ENCODE data around the gene DDTL.
A peak's percentile ranks its signal among the peaks of the same experiment; 100 is the strongest.
"Not testable (repeated sequence)": the region's sequence is repeated elsewhere in the genome, so short reads cannot be mapped to it uniquely, and the experiment has no call there.

DDTL gene

GRCh38 chr22:23970816-23971486 is 4.3 kb downstream of the DDTL start:
- no peak for DNase-seq

GRCh38 chr22:23971927-23972326 is 5.2 kb downstream of the DDTL start:
- DNase-seq = not testable (repeated sequence)

- DNase-seq = not testable (repeated sequence)
Measured at GRCh38 chr22:23974345-23974744, 7.7 kb downstream of the DDTL start, which contains the start of gene DDT. DDT (minus strand) TSS chr22:23974441; CDS start chr22:23974414, 27 bp downstream.

- not testable (repeated sequence) for DNase-seq
Measured at GRCh38 chr22:23974836-23975352, 8.2 kb downstream of the DDTL start.

GRCh38 chr22:23977304-23977703 is 10.6 kb downstream of the DDTL start:
- not testable (repeated sequence) for DNase-seq

- not testable (repeated sequence) for DNase-seq
Measured at GRCh38 chr22:23979557-23980240, 13.0 kb downstream of the DDTL start, which contains the start of gene GSTT2. GSTT2 (plus strand) TSS chr22:23980134.

GRCh38 chr22:23980567-23980966 is 13.9 kb downstream of the DDTL start:
- DNase-seq = not testable (repeated sequence)

- DNase-seq = peak; percentile 3 to 46
Measured at GRCh38 chr22:23984430-23984829, 17.7 kb downstream of the DDTL start.

- DNase-seq = not testable (repeated sequence)
Measured at GRCh38 chr22:23986089-23986488, 19.4 kb downstream of the DDTL start.

GRCh38 chr22:23986538-23987178 is 20.0 kb downstream of the DDTL start:
- not testable (repeated sequence) for DNase-seq

GRCh38 chr22:23989583-23990244 is 23.0 kb downstream of the DDTL start:
- DNase-seq = not testable (repeated sequence)

- DNase-seq = not testable (repeated sequence)
Measured at GRCh38 chr22:23993080-23993479, 26.4 kb downstream of the DDTL start.

GRCh38 chr22:23993581-23994177 is 27.0 kb downstream of the DDTL start:
- DNase-seq = not testable (repeated sequence)

GRCh38 chr22:23997092-23997491 is 30.4 kb downstream of the DDTL start:
- no peak for DNase-seq

GRCh38 chr22:23999779-24000178 is 33.1 kb downstream of the DDTL start:
- not testable (repeated sequence) for DNase-seq

- no peak for DNase-seq
Measured at GRCh38 chr22:24001314-24001713, 34.6 kb downstream of the DDTL start.

GRCh38 chr22:24002272-24002671 is 35.6 kb downstream of the DDTL start:
- no peak for DNase-seq

- DNase-seq = no peak
Measured at GRCh38 chr22:24002851-24003250, 36.2 kb downstream of the DDTL start.

- no peak for DNase-seq
Measured at GRCh38 chr22:24003887-24004286, 37.2 kb downstream of the DDTL start.

- DNase-seq = no peak
Measured at GRCh38 chr22:24005201-24005600, 38.5 kb downstream of the DDTL start, which contains the start of gene GSTT4. GSTT4 (minus strand) TSS chr22:24005453; CDS start chr22:24005356, 97 bp downstream.

- DNase-seq = no peak
Measured at GRCh38 chr22:24006207-24006913, 39.7 kb downstream of the DDTL start.

GRCh38 chr22:24006914-24007214 is 40.2 kb downstream of the DDTL start:
- DNase-seq = no peak

Measured in Kasumi-1 (cell line).